Prostate gland (tissue), 2 donors: ENCODE measurements around the gene SPG21.

Experiments
- POLR2A ChIP-seq: fragments of 450-650 bp; IDR thresholded peaks from one replicate; pipeline ENCODE4 v1.6.1; 2016; ENCODE audit warnings: antibody characterized with exemption, mild to moderate bottlenecking
- TF ChIP-seq, protein P1 (sequence below), 4 experiments: fragments of 200-600 bp in 2 of 4; fragments of 450-650 bp in 2 of 4; sonication (generic) in 2 of 4; IDR thresholded peaks; 1 replicate in 3 of 4; 2 replicates in 1 of 4; pipeline ENCODE4 v1.5.1; 2016 to 2019; ENCODE audit warnings: antibody characterized with exemption in 4 of 4, mild to moderate bottlenecking in 2 of 4, moderate library complexity in 2 of 4

DNA sequence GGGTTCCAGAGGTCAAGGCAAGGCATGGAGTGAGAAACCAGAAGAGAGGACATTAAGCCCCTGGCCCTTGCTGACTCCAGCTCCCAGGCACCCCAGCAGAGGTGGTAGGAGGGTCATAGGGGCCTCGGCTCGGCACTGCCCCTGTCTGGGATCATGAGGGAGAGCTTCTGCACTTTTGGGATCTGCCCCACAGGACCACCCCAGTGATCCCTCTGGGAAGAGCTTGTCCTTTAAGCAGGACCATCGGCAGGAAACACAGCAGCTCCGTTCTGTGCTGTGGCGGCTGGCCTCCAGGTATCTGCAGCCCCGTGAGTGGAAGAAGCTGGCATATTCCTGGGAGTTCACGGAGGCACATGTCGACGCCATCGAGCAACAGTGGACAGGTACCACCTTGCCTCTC lies 42.5 kb downstream of the SPG21 start:
- TF ChIP-seq, protein P1, sequence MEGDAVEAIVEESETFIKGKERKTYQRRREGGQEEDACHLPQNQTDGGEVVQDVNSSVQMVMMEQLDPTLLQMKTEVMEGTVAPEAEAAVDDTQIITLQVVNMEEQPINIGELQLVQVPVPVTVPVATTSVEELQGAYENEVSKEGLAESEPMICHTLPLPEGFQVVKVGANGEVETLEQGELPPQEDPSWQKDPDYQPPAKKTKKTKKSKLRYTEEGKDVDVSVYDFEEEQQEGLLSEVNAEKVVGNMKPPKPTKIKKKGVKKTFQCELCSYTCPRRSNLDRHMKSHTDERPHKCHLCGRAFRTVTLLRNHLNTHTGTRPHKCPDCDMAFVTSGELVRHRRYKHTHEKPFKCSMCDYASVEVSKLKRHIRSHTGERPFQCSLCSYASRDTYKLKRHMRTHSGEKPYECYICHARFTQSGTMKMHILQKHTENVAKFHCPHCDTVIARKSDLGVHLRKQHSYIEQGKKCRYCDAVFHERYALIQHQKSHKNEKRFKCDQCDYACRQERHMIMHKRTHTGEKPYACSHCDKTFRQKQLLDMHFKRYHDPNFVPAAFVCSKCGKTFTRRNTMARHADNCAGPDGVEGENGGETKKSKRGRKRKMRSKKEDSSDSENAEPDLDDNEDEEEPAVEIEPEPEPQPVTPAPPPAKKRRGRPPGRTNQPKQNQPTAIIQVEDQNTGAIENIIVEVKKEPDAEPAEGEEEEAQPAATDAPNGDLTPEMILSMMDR (IDR thresholded peaks at IDR 0.05), result no peak
- no peak for TF ChIP-seq POLR2A
